Stimulated activated CD8-positive, alpha-beta memory T cell treated with anti-CD3 and anti-CD28 coated beads, Interleukin-15, amount 100 ng/mL, for 4 hours (primary cell): ENCODE data around the gene NR2C2.
"Not testable (repeated sequence)": the region's sequence is repeated elsewhere in the genome, so short reads cannot be mapped to it uniquely, and the experiment has no call there.

Experiments used
- DNase-seq, 2 donors: peaks; one replicate each; pipeline ENCODE4 v3.0.0-alpha.2; 2020; ENCODE audit warnings: low read depth in 2 of 2

The NR2C2 gene

GRCh38 chr3:14957925-14958324 is 10.5 kb downstream of the NR2C2 start:
- no peak for DNase-seq

- no peak for DNase-seq
Measured at GRCh38 chr3:14959359-14959943, 12.1 kb downstream of the NR2C2 start.

GRCh38 chr3:14962762-14963161 is 15.4 kb downstream of the NR2C2 start:
- DNase-seq = no peak

GRCh38 chr3:14967285-14967684 is 19.9 kb downstream of the NR2C2 start:
- DNase-seq = no peak

GRCh38 chr3:14969671-14970070 is 22.3 kb downstream of the NR2C2 start:
- no peak for DNase-seq

- DNase-seq = no peak
Measured at GRCh38 chr3:14976317-14976716, 28.9 kb downstream of the NR2C2 start.

GRCh38 chr3:14980689-14981088 is 33.3 kb downstream of the NR2C2 start:
- no peak for DNase-seq

- DNase-seq = no peak
Measured at GRCh38 chr3:14984581-14985113, 37.3 kb downstream of the NR2C2 start.

GRCh38 chr3:14988988-14989394 is 41.6 kb downstream of the NR2C2 start:
- DNase-seq = no peak

GRCh38 chr3:14989943-14990779 is 42.8 kb downstream of the NR2C2 start:
- DNase-seq = no peak

GRCh38 chr3:14990780-14991148 is 43.4 kb downstream of the NR2C2 start:
- DNase-seq = no peak

GRCh38 chr3:14991151-14991742 is 43.9 kb downstream of the NR2C2 start:
- no peak for DNase-seq

GRCh38 chr3:14991818-14992612 is 44.6 kb downstream of the NR2C2 start:
- DNase-seq = no peak

- DNase-seq = no peak
Measured at GRCh38 chr3:14997941-14998340, 50.6 kb downstream of the NR2C2 start.

GRCh38 chr3:14999182-14999581 is 51.8 kb downstream of the NR2C2 start:
- not testable (repeated sequence) for DNase-seq

- no peak for DNase-seq
Measured at GRCh38 chr3:15007681-15008141, 60.3 kb downstream of the NR2C2 start.

GRCh38 chr3:15009167-15009566 is 61.8 kb downstream of the NR2C2 start:
- no peak for DNase-seq

- no peak for DNase-seq
Measured at GRCh38 chr3:15010664-15011063, 63.3 kb downstream of the NR2C2 start.

GRCh38 chr3:15011174-15011573 is 63.8 kb downstream of the NR2C2 start:
- DNase-seq = no peak

GRCh38 chr3:15014606-15015328 is 67.4 kb downstream of the NR2C2 start:
- no peak for DNase-seq

- DNase-seq = no peak
Measured at GRCh38 chr3:15015456-15015855, 68.1 kb downstream of the NR2C2 start.
